Adrenal gland (tissue), 12 donors: ENCODE data around the gene PFN1. TPM values are rescaled to one million over a fixed set of nuclear protein-coding genes. Genes with fewer than 3 reads are reported as not detected.
A peak's percentile ranks its signal among the peaks of the same experiment; 100 is the strongest.

Experiments used
- DNase-seq, 7 donors: peaks; one replicate each; pipeline ENCODE4 v3.0.0-alpha.2; 2019 to 2020
- H3K27ac ChIP-seq, 5 donors: fragments of 200-600 bp; sonication (generic) in 4 of 5; 1 replicate in 3 of 5; 2 replicates in 2 of 5; pipeline versions ENCODE4 v1.5.1 to v1.8.0; 2016 to 2020; ENCODE audit warnings: mild to moderate bottlenecking in 1 of 5
- H3K27me3 ChIP-seq: fragments of 200-600 bp; 2 replicates; pipeline ENCODE4 v1.8.0; 2021
- H3K36me3 ChIP-seq, 2 donors: fragments of 200-600 bp; replicated peaks in 1 of 2; 1 replicate in 1 of 2; 2 replicates in 1 of 2; pipeline versions ENCODE4 v1.5.1 to v1.8.0; 2018 to 2022
- H3K4me1 ChIP-seq, 2 donors: fragments of 200-600 bp; replicated peaks in 1 of 2; 1 replicate in 1 of 2; 2 replicates in 1 of 2; pipeline versions ENCODE4 v1.5.1 to v1.8.0; 2018 to 2021
- H3K4me3 ChIP-seq, 4 donors: fragments of 200-600 bp; sonication (generic) in 3 of 4; one replicate each; pipeline ENCODE4 v1.5.1; 2016 to 2018
- H3K9me3 ChIP-seq, 3 donors: fragments of 200-600 bp; sonication (generic) in 1 of 3; replicated peaks in 1 of 3; 1 replicate in 2 of 3; 2 replicates in 1 of 3; pipeline versions ENCODE4 v1.5.1 to v1.8.0; 2016 to 2021
- CTCF ChIP-seq, 6 experiments: fragments of 450-650 bp in 4 of 6; fragments of 200-600 bp in 2 of 6; sonication (generic) in 1 of 6; IDR thresholded peaks; 1 replicate in 5 of 6; 2 replicates in 1 of 6; pipeline versions ENCODE4 v1.5.1 to v1.8.0; 2016 to 2021; ENCODE audit warnings: antibody characterized with exemption in 6 of 6, mild to moderate bottlenecking in 2 of 6, moderate library complexity in 1 of 6
- POLR2A ChIP-seq, 2 donors: fragments of 450-650 bp; IDR thresholded peaks; one replicate each; pipeline ENCODE4 v1.6.1; 2017; ENCODE audit warnings: antibody characterized with exemption in 2 of 2, mild to moderate bottlenecking in 2 of 2, moderate library complexity in 1 of 2
- WGBS, 4 donors: extraction: QIAGEN DNeasy Blood & Tissue Kit in 2 of 4; methylation state at CpG; one replicate each; pipeline versions ENCODE4 v1.1.5 to v1.1.7; 2013 to 2017; 5-methylcytosine and 5-hydroxymethylcytosine counted together
- intact Hi-C, 2 donors: fragments of 100-400 bp; cut with DNase I; formaldehyde crosslinking; loops; one replicate each; pipeline versions ENCODE4 v1.14.1 to v1.15.0; 2022 to 2023
- polyA plus RNA-seq, 3 donors: library from polyadenylated mRNA; stranded (reverse); fragments of 200-250 nt in 2 of 3; fragments of 350-450 nt in 1 of 3; fragmentation: Illumina TruSeq in 1 of 3; extraction: RNeasy Lipid Tissue Mini Kit (QIAGEN cat#74804) in 1 of 3; gene quantifications; one replicate each; pipeline ENCODE4 v1.2.3, GENCODE V29; 2013 to 2014
- total RNA-seq, 9 donors: library from RNA; depleted of rRNA in 4 of 9; stranded (reverse); fragments of >200 nt in 4 of 9; fragments of 120-200 nt in 1 of 9; fragmentation: NEBNext Ultra II Directional in 1 of 9; extraction: Animal tissue kit (Norgen Biotek cat#: 25700) in 1 of 9; gene quantifications; one replicate each; pipeline versions ENCODE4 v1.1.0 to v1.2.4, GENCODE V29; 2013 to 2023
- donor health status: healthy with polysubstance abuse.
- donor health status: Bipolar disorder and iron deficiency.
- donor health status: DM: yes; HTN: yes; CAD: no.
- donor health status: DM: no; HTN: no; CAD: no.
- donor health status: DM: no; HTN: no; CAD: no.
- donor health status: DM: yes; HTN: yes; CAD: no.

The PFN1 gene
- total and polyA plus RNA-seq, 12 donors, result 310 to 1,056 (median 423) TPM

- 63 to 87% (median 82%) methylated on average over 6 of the region's 6 CpGs for WGBS, 4 donors
- H3K27me3 ChIP-seq, result no peaks in the 10 kb centered on the region
- intact Hi-C loops, result no loop called here
- H3K4me1 ChIP-seq, result peaks cover 13% of the 10 kb centered on the region in 2 donors
- no peaks in the 10 kb centered on the region for H3K36me3 ChIP-seq
- H3K27ac ChIP-seq, result no peak overlapping the region
- H3K4me3 ChIP-seq, result no peak overlapping the region
- DNase-seq, result no peak
- TF ChIP-seq CTCF (IDR thresholded peaks at IDR 0.05) (no peak), POLR2A (IDR thresholded peaks at IDR 0.05) (no peak)
- no peaks in the 10 kb centered on the region for H3K9me3 ChIP-seq
These were observed 45.8 kb upstream of the PFN1 start for GRCh38 chr17:4994081-4994595.

GRCh38 chr17:4987767-4988567 lies 39.6 kb upstream of the PFN1 start:
- WGBS, 4 donors, result 2 to 4% (median 2%) methylated on average over 18 to 30 of the region's 30 CpGs
- intact Hi-C loops, result loop anchor here (5.0 to 10.0 kb wide), 4 partner anchors 53 to 83 kb away; partner anchors contain the start of genes CHRNE (in 1 of the 2) and GP1BA (in 1 of the 2)

GRCh38 chr17:4986951-4987766 lies 38.8 kb upstream of the PFN1 start, which contains the start of gene CAMTA2:
TSS of gene CAMTA2 (minus strand) at chr17:4987675. CDS start at chr17:4986222, 1,453 bp downstream.
- no peaks in the 10 kb centered on the region for H3K9me3 ChIP-seq

More at GRCh38 chr17:4987767-4988567, 39.6 kb upstream of the PFN1 start:
- H3K9me3 ChIP-seq, result no peaks in the 10 kb centered on the region
- peak overlapping the region; percentile 15 to 95 (median 89) for H3K27ac ChIP-seq
- H3K27me3 ChIP-seq, result no peaks in the 10 kb centered on the region
- peaks cover 0 to 16% of the 10 kb centered on the region in 2 donors for H3K36me3 ChIP-seq
- peaks cover 13 to 24% of the 10 kb centered on the region in 2 donors for H3K4me1 ChIP-seq
- no peak for DNase-seq
- TF ChIP-seq POLR2A (IDR thresholded peaks at IDR 0.05) (peak in 1 of 2 donors; percentile 3), CTCF (IDR thresholded peaks at IDR 0.05) (no peak)
- peak overlapping the region; percentile 25 to 93 (median 66) for H3K4me3 ChIP-seq

More at GRCh38 chr17:4986951-4987766, 38.8 kb upstream of the PFN1 start, which contains the start of gene CAMTA2:
- 0 to 1% (median 0%) methylated on average over 5 to 78 of the region's 78 CpGs for WGBS, 4 donors
- Histone ChIP-seq H3K27ac (peak within 1 kb of the TSS; percentile 15 to 95 (median 89)), H3K4me1 (peaks cover 13 to 24% of the 10 kb centered on the region in 2 donors), H3K27me3 (no peaks in the 10 kb centered on the region), H3K36me3 (peaks cover 0 to 24% of the 10 kb centered on the region in 2 donors), H3K4me3 (peak within 1 kb of the TSS; percentile 25 to 93 (median 66))
- DNase-seq, result peak; percentile 81 to 91 (median 86)
- intact Hi-C loops, result loop anchor here (5.0 to 10.0 kb wide), 4 partner anchors 52 to 82 kb away; partner anchors contain the start of genes CHRNE (in 1 of the 2) and GP1BA (in 1 of the 2)
- TF ChIP-seq POLR2A (IDR thresholded peaks at IDR 0.05) (peak; percentile 47 to 58), CTCF (IDR thresholded peaks at IDR 0.05) (peak; percentile 27 to 70 (median 62))
